ENCODE data around the gene MSRB3. TPM values are rescaled to one million over a fixed set of nuclear protein-coding genes. Genes with fewer than 3 reads are reported as not detected.

MSRB3 gene
- total and polyA plus RNA-seq, 2 of the 8 experiments (the other 6 are each of a cell fraction or from before 2014, with no cell fraction given): 0.32 to 1.2 TPM

DNA sequence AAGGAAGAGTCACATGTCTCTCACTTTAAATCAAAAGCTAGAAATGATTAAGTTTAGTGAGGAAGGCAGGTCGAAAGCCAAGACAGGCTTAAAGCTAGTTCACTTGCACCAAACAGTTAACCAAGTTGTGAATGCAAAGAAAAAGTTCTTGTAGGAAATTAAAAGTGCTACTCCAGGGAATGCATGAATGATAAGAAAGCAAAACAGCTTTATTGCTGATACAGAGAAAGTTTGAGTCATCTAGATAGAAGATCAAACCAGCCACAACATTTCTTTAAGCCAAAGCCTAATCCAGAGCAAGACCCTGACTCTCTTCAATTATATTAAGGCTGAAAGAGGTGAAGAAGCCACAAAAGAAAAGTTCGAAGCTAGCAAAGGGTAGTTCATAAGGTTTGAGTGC is 193.6 kb downstream of the MSRB3 start:
- H3K9me3 ChIP-seq (ENCODE audit: insufficient read depth in 2 of 2, low read depth in 1 of 2, low read length in 1 of 2): no peaks in the 10 kb centered on the region
- no peak overlapping the region for H4K91ac ChIP-seq (replicated peaks; ENCODE audit: insufficient read length, low read length)
- no peak overlapping the region for H3K56ac ChIP-seq (replicated peaks; ENCODE audit: insufficient read length, low read depth, low read length)
- H2BK12ac ChIP-seq (ENCODE audit: low read depth, low read length): no peak overlapping the region
- no peak for TF ChIP-seq HDAC2 (IDR thresholded peaks at IDR 0.05; ENCODE audit: borderline replicate concordance in 1 of 2, low read depth in 2 of 2, low read length in 2 of 2)
- H3K27me3 ChIP-seq (replicated peaks in 1 of 4; ENCODE audit: control insufficient read depth in 3 of 4, extremely low read depth in 1 of 4, insufficient read depth in 3 of 4, low read length in 3 of 4): no peaks in the 10 kb centered on the region
- no peaks in the 10 kb centered on the region for H3K23me2 ChIP-seq (ENCODE audit: low read depth, low read length)
- 86% methylated on average over 2 of the region's 2 CpGs; no CpG with 5 or more reads in 1 of the 2 experiments for WGBS, 2 experiments (ENCODE audit: extremely low coverage in 1 of 2, insufficient coverage in 1 of 2, insufficient read length in 1 of 2, insufficient replicate concordance in 2 of 2, low coverage in 1 of 2, low lambda C conversion rate in 2 of 2, missing lambda C conversion rate in 1 of 2)
- H3K4ac ChIP-seq (replicated peaks; ENCODE audit: insufficient read length, low read depth, low read length): no peak overlapping the region
- H2BK15ac ChIP-seq (ENCODE audit: low read length): no peak overlapping the region
- DNase-seq (ENCODE audit: low read depth in 1 of 2, low spot score in 2 of 2) (no peak), FAIRE-seq (no peak)
- no peak overlapping the region for H2BK120ac ChIP-seq (replicated peaks; ENCODE audit: low read depth, low read length)
- H4K5ac ChIP-seq (ENCODE audit: insufficient read length, low read depth, low read length): no peak overlapping the region
- H3K27ac ChIP-seq (ENCODE audit: low read depth, low read length): no peak overlapping the region
- no peak overlapping the region for H3K9ac ChIP-seq (replicated peaks in 1 of 4; ENCODE audit: extremely low read depth in 1 of 4, low read depth in 3 of 4, low read length in 3 of 4)
- no peak overlapping the region for H3K23ac ChIP-seq (ENCODE audit: insufficient read length)
- no peak overlapping the region for H2AK5ac ChIP-seq (ENCODE audit: low read depth, low read length)
- no peak overlapping the region for H2AFZ ChIP-seq (ENCODE audit: low read length)
- no peaks in the 10 kb centered on the region for H4K20me1 ChIP-seq (replicated peaks in 1 of 2; ENCODE audit: control insufficient read depth in 1 of 2, insufficient read depth in 2 of 2, low read length in 2 of 2)
- no peak overlapping the region for H3K4me2 ChIP-seq (ENCODE audit: insufficient read depth in 1 of 2, low read depth in 2 of 2, low read length in 2 of 2)
- no peaks in the 10 kb centered on the region for H3K79me1 ChIP-seq (ENCODE audit: low read depth, low read length)
- ChIA-PET POLR2A (ENCODE audit: partially characterized antibody) (no interaction called here), CTCF (ENCODE audit: partially characterized antibody) (interaction anchor here (1.0 to 1.4 kb wide), 2 partner anchors 10 to 85 kb away, joined by 3 to 4 read pairs; no protein-coding TSS in a partner anchor)
- no peak overlapping the region for H4K8ac ChIP-seq (ENCODE audit: extremely low read depth, insufficient read depth, low read length)
- H3K18ac ChIP-seq (ENCODE audit: extremely low read depth, low read length): no peak overlapping the region
- H2BK5ac ChIP-seq (ENCODE audit: low read depth, low read length): no peak overlapping the region
- H3K79me2 ChIP-seq (ENCODE audit: control insufficient read depth in 1 of 2, insufficient read depth in 2 of 2, low read length in 2 of 2): no peaks in the 10 kb centered on the region
- H3K4me1 ChIP-seq (replicated peaks in 1 of 4; ENCODE audit: control insufficient read depth in 3 of 4, insufficient read depth in 4 of 4, low read length in 3 of 4): no peaks in the 10 kb centered on the region
- no peak overlapping the region for H2BK20ac ChIP-seq (ENCODE audit: low read length)
- H3K36me3 ChIP-seq (ENCODE audit: control insufficient read depth in 2 of 4, insufficient read depth in 4 of 4, low read length in 3 of 4): no peaks in the 10 kb centered on the region
- H3K14ac ChIP-seq (ENCODE audit: insufficient read length): no peak overlapping the region
- H3K4me3 ChIP-seq (ENCODE audit: extremely low read depth in 1 of 4, insufficient read depth in 2 of 4, low read depth in 3 of 4, low read length in 4 of 4): no peak overlapping the region
